ENCODE results near the gene NUP85. TPM values are rescaled to one million over a fixed set of nuclear protein-coding genes. Genes with fewer than 3 reads are reported as not detected.

Gene NUP85
- total and polyA plus RNA-seq, 4 donors: 40.4 to 69.5 (median 46.1) TPM

DNA sequence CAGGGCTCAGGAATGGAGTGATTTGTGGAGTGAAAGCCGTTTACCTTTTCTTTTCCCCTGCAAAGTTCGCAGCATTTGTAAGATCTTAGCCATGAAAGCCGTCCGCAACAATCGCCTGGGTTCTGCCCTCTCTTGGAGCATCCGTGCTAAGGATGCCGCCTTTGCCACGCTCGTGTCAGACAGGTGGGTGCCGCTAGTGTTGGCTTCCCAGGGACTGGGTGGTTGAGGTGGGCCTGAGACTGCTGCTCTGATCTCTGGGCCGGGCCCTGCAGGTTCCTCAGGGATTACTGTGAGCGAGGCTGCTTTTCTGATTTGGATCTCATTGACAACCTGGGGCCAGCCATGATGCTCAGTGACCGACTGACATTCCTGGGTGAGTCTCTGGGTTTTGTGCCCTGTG is 27.3 kb downstream of the NUP85 start:
- Histone ChIP-seq H3K36me3 (ENCODE audit: control insufficient read depth in 4 of 4, insufficient read depth in 4 of 4, low read length in 4 of 4) (peaks cover 37 to 63% (median 58%) of the 10 kb centered on the region in 4 donors), H3K27ac (ENCODE audit: low read depth in 1 of 2, low read length in 1 of 2) (no peak overlapping the region), H3K9ac (ENCODE audit: insufficient read depth in 1 of 2, low read length in 2 of 2) (no peak overlapping the region), H3K9me3 (ENCODE audit: control insufficient read depth in 4 of 4, insufficient read depth in 3 of 4, low read length in 3 of 4) (no peaks in the 10 kb centered on the region), H3K4me1 (ENCODE audit: control insufficient read depth in 5 of 5, insufficient read depth in 5 of 5, low read length in 5 of 5) (no peaks in the 10 kb centered on the region), H3K4me3 (no peak overlapping the region), H3K27me3 (ENCODE audit: control insufficient read depth in 3 of 3, insufficient read depth in 3 of 3, low read length in 2 of 3) (no peaks in the 10 kb centered on the region)
- 96 to 97% methylated on average over 13 of the region's 13 CpGs for WGBS, 2 donors
- ATAC-seq (ENCODE audit: insufficient read depth, low FRiP score) (no peak), DNase-seq (no peak)
- TF ChIP-seq, protein P1, sequence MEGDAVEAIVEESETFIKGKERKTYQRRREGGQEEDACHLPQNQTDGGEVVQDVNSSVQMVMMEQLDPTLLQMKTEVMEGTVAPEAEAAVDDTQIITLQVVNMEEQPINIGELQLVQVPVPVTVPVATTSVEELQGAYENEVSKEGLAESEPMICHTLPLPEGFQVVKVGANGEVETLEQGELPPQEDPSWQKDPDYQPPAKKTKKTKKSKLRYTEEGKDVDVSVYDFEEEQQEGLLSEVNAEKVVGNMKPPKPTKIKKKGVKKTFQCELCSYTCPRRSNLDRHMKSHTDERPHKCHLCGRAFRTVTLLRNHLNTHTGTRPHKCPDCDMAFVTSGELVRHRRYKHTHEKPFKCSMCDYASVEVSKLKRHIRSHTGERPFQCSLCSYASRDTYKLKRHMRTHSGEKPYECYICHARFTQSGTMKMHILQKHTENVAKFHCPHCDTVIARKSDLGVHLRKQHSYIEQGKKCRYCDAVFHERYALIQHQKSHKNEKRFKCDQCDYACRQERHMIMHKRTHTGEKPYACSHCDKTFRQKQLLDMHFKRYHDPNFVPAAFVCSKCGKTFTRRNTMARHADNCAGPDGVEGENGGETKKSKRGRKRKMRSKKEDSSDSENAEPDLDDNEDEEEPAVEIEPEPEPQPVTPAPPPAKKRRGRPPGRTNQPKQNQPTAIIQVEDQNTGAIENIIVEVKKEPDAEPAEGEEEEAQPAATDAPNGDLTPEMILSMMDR (IDR thresholded peaks at IDR 0.05; ENCODE audit: control extremely low read depth, extremely low read depth): no peak

DNA sequence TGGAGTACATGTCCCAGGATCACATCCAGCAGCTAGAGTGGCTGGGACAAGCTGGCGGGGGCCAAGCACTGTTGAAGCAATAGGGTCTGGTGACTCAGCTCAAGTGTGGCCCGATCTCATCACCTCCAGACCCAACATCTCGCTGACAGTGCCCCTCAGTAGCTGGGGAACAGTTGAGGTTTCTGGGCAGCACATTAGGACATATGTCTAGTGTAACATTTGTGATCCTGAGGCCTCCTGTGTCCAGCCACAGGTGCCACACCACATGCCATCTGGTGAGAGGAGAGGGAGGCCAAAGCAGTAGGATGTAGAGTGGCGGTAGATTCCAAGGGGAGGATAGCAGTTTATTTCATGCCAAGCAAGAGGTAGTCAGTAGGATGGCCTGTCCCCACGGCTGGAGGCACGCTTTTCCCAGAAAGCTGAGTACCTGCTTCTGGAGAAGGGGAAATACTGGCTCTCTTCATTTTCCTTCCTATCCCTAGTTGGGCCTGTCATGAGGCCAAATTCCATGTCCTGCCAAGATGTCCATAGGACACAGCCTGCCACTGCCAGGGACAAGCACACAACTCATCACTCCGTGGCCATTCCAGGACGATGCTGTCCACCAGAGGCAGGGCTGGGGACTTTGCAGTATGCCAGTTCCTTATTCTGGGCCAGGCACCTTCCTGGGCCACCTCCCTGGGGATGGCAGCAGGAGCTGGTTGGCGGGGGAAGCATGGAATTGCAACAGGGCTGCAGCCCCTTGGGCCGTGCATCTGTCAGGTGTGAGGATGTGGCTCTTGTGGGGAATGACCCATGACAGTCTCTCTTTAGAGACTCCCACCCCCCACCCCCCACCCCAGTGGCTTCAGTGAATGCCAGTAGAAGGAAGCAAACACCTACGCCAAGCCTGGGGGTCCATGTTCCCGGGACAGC is 31.9 kb downstream of the NUP85 start:
- H3K27me3 ChIP-seq (ENCODE audit: control insufficient read depth in 3 of 3, insufficient read depth in 3 of 3, low read length in 2 of 3): no peaks in the 10 kb centered on the region
- H3K9ac ChIP-seq (ENCODE audit: insufficient read depth in 1 of 2, low read length in 2 of 2): no peak overlapping the region
- H3K9me3 ChIP-seq (ENCODE audit: control insufficient read depth in 4 of 4, insufficient read depth in 3 of 4, low read length in 3 of 4): no peaks in the 10 kb centered on the region
- no peak for ATAC-seq (ENCODE audit: insufficient read depth, low FRiP score)
- no peak overlapping the region for H3K4me3 ChIP-seq
- H3K4me1 ChIP-seq (ENCODE audit: control insufficient read depth in 5 of 5, insufficient read depth in 5 of 5, low read length in 5 of 5): no peaks in the 10 kb centered on the region
- peaks cover 22 to 76% (median 56%) of the 10 kb centered on the region in 4 donors for H3K36me3 ChIP-seq (ENCODE audit: control insufficient read depth in 4 of 4, insufficient read depth in 4 of 4, low read length in 4 of 4)
- WGBS, 2 donors: 83 to 86% methylated on average over 12 of the region's 12 CpGs
- peak overlapping the region in 1 of 2 donors; percentile 47 for H3K27ac ChIP-seq (ENCODE audit: low read depth in 1 of 2, low read length in 1 of 2)
- no peak for DNase-seq
- TF ChIP-seq, protein P1 (IDR thresholded peaks at IDR 0.05; ENCODE audit: control extremely low read depth, extremely low read depth): no peak

DNA sequence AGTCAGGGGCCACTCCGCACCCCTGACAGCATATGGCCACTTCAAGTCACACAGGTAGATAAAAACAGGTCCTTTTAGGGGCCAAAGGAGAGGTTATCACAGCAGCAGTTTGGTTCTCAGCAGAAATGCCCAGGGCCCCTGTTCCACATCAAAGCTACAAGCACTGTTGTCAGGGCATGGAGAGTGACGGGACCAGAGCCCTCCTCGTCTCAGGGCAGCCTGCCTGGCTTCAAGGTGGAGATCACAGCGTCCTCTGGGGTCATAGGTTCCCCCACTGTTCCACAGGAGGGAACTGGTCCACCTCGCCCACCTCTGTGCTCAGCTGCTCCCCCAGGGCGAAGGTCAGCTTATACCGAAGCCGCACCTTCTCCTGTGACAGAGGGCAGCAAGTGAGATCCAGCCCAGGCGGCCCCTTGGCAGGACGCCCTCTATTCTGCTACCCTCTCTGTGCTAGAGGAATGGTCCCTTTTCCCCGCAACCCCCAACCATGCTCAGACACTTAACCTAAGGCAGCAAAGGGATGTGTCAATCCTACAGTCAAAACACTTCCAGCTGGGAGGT is 32.6 kb downstream of the NUP85 start:
- ATAC-seq (ENCODE audit: insufficient read depth, low FRiP score) (no peak), DNase-seq (no peak)
- Histone ChIP-seq H3K4me3 (no peak overlapping the region), H3K9me3 (ENCODE audit: control insufficient read depth in 4 of 4, insufficient read depth in 3 of 4, low read length in 3 of 4) (no peaks in the 10 kb centered on the region), H3K27ac (ENCODE audit: low read depth in 1 of 2, low read length in 1 of 2) (no peak overlapping the region), H3K36me3 (ENCODE audit: control insufficient read depth in 4 of 4, insufficient read depth in 4 of 4, low read length in 4 of 4) (peaks cover 22 to 76% (median 54%) of the 10 kb centered on the region in 4 donors), H3K9ac (ENCODE audit: insufficient read depth in 1 of 2, low read length in 2 of 2) (no peak overlapping the region), H3K4me1 (ENCODE audit: control insufficient read depth in 5 of 5, insufficient read depth in 5 of 5, low read length in 5 of 5) (no peaks in the 10 kb centered on the region), H3K27me3 (ENCODE audit: control insufficient read depth in 3 of 3, insufficient read depth in 3 of 3, low read length in 2 of 3) (no peaks in the 10 kb centered on the region)
- 88 to 89% methylated on average over 11 of the region's 11 CpGs for WGBS, 2 donors
- TF ChIP-seq, protein P1 (IDR thresholded peaks at IDR 0.05; ENCODE audit: control extremely low read depth, extremely low read depth): no peak

Measured in lung (tissue), 12 donors.